HS-5 (cell line): ENCODE results near the gene GRIN1.

Experiments used
- DNase-seq: peaks from one replicate; pipeline ENCODE4 v3.0.0-alpha.2; 2012; ENCODE audit warnings: low read depth

GRIN1 gene

DNA sequence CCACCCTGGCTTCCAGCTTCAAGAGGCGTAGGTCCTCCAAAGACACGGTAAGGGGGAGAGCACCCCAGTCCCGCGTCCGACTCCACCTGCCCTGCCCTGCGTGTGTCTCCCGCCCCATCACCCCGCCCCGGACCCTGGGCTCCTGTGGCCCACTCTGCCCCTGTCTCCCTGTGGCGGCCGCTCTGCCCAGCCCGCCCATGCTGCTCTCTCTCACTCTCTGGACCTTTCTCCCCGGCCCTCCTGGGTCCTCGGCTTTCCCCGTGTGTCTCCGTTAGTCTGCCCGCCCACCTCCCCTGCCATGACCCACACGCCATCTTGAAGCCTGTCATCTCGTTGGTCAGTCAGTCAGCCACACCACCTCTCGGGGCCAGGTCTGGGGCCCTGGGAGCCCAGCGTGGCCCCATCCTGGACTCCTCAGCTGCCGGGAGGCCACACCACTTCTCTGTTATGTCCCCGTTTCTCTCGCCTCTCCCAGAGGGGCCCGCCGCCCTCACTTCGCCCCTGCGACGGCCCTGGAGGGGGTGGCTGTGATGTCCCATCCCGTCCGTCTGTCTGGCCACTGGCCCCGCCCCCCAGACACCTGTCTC is 26.4 kb downstream of the GRIN1 start:
- DNase-seq, result no peak

DNA sequence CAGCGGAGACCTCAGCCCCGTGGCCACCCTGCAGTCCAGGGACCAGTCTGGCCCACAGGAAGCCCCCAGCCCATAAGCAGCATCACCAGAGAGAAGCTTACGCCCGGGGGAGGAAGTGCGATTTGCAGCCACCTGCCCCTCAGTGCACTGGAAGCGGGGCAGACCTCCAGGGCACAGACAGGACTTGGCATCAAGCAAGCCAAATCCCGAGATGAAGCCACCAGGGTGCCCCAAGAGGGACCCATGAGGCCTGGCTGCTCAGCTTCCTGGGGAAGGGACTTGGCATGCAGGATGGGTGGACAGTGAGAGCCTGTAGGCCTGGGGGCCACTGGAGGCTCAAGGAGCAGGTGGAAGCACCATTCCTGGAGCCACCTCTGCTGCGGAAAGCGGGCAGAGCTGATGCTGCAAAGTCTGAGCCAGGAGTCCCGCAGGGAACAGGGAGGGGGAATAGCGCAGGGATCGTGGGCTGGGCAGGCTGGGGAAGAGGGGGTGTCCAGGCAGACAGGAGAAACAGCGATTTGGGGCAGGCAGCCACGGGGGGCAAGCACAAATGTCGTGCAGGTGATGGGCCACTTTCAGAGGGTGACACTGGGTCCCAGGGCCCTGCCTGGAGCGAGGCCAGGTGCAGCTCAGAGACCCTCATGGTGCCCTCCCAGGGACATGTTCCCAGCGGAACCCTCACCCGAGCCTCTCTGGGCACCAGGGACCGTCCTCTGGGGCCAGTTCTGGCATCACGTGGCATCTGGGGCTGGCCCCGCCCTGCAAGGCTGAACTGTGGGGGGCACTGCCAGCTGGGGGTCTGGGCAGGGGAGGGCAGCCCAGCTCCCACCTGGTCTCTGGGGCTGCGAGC is 27.7 kb downstream of the GRIN1 start:
- DNase-seq, result no peak

DNA sequence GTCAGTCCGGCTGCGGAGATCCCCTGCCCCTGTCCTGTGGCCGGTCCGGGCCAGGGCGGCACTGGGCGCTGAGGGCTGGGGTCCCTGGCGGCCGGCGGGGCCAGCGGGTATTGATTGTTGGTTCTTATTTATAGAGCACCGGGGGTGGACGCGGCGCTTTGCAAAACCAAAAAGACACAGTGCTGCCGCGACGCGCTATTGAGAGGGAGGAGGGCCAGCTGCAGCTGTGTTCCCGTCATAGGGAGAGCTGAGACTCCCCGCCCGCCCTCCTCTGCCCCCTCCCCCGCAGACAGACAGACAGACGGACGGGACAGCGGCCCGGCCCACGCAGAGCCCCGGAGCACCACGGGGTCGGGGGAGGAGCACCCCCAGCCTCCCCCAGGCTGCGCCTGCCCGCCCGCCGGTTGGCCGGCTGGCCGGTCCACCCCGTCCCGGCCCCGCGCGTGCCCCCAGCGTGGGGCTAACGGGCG is 28.4 kb downstream of the GRIN1 start:
- no peak for DNase-seq

DNA sequence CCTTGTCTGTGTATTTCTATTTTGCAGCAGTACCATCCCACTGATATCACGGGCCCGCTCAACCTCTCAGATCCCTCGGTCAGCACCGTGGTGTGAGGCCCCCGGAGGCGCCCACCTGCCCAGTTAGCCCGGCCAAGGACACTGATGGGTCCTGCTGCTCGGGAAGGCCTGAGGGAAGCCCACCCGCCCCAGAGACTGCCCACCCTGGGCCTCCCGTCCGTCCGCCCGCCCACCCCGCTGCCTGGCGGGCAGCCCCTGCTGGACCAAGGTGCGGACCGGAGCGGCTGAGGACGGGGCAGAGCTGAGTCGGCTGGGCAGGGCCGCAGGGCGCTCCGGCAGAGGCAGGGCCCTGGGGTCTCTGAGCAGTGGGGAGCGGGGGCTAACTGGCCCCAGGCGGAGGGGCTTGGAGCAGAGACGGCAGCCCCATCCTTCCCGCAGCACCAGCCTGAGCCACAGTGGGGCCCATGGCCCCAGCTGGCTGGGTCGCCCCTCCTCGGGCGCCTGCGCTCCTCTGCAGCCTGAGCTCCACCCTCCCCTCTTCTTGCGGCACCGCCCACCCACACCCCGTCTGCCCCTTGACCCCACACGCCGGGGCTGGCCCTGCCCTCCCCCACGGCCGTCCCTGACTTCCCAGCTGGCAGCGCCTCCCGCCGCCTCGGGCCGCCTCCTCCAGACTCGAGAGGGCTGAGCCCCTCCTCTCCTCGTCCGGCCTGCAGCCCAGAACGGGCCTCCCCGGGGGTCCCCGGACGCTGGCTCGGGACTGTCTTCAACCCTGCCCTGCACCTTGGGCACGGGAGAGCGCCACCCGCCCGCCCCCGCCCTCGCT is 29.0 kb downstream of the GRIN1 start:
- DNase-seq, result no peak

DNA sequence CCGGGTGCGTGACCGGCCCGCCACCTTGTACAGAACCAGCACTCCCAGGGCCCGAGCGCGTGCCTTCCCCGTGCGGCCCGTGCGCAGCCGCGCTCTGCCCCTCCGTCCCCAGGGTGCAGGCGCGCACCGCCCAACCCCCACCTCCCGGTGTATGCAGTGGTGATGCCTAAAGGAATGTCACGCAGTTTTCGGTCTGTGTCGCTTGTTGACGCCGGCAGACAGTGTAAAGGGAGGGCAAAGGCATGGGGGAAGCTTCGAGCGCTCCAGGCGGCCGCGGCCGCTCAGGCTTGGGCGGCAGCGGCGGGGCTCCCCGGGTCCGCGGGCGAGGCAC is 29.6 kb downstream of the GRIN1 start:
- no peak for DNase-seq

DNA sequence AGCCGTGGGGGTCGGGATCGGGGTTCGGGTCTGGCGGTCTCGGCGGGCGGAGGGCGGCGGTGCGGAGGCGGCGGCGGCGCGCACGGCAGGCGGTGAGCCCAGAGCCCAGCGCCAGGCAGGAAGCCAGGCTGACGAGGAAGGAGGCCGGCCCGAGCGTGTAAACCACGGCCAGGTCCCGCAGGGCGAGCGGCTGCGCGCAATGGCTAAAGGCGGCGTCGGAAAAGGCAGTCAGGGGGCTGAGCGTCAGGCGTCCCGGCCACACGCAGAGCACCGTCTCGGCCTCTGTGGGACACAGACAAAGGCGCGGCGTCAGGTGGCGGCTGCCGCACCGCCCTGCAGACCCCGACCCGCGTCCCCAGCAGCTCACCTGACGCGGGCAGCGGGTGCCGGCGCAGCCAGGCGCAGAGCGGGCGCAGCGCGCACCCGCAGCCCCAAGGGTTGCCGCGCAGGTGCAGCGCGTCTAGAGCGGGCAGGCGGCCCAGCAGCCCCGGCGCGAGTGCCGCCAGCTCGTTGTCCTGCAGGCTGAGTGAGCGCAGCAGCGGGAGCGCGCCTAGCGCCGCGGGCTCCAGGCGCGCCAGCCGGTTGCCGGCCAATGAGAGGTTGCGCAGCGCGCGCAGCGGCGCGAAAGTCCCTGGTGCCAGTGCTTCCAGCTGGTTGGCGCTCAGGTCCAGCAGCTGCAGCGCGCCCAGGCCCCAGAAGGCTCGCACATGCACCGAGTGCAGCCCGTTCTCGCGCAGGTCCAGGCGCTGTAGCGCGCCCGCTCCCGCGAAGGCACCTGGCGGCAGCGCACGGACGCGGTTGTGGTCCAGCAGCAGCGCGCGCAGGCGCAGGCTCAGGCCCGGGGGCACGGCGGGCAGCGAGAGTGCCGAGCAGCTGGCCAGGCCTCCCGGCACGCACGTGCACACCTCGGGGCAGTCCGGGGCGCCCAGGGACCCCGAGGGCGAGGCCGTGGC is 30.2 kb downstream of the GRIN1 start:
- DNase-seq, result no peak

DNA sequence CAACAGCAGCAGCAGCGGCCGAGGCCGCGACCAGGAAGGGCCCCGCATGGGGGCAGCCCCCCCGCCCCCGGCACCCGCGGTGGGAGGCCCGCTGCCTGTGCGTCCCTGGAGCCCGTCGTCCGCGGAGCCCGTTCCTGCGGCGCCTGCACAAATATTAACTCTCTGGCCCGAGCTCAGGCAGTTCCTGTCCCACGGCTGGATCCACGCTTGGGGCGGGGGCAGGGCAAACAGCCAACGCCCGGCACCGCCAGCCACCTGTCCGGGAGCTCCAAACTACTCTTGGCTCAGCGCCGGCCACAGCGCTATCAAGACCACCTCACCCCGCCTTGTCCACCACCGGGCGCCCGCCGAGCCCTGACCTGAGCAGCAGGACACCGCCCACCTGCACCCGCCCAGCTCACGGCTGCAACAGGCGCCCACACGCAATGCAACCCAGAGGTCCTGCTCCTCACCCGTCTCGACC is 31.0 kb downstream of the GRIN1 start, which contains the start of gene LRRC26:
Gene LRRC26, minus strand, starts transcription at position 156 of the 463 bp plus-strand sequence. Its CDS starts 108 bp downstream, at position 48.
- no peak for DNase-seq

DNA sequence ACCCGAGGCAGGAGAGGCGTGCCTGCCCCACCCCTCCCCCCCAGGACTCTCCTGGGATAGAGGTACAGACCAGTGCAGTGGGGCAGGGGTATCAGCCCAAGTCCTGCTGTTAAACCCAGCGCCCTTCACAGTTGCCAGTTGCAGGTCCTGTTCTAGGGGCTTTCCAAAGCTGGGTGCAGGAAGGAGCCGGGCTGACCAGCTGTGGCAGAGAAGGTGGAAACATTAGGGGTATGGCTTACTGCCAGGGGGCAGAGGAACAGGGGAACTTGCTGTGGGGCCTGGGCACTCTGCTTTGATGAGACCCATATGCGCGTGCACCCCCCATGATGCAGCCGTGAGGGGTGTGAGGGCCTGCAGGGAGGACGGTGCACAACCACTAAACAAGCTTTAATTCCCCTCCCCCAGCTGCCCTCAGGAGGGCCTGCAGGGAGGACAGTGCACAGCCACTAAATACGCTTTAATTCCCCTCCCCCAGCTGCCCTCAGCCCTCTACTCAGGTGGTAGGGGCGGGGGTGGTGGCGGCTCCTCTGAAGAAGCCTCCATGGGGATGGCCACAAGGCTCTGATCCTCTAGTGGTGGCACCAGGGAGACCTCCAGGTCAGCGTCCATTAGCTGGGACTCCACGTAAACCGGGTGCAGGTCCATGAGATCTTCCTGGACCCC is 31.7 kb downstream of the GRIN1 start:
- DNase-seq, result no peak

DNA sequence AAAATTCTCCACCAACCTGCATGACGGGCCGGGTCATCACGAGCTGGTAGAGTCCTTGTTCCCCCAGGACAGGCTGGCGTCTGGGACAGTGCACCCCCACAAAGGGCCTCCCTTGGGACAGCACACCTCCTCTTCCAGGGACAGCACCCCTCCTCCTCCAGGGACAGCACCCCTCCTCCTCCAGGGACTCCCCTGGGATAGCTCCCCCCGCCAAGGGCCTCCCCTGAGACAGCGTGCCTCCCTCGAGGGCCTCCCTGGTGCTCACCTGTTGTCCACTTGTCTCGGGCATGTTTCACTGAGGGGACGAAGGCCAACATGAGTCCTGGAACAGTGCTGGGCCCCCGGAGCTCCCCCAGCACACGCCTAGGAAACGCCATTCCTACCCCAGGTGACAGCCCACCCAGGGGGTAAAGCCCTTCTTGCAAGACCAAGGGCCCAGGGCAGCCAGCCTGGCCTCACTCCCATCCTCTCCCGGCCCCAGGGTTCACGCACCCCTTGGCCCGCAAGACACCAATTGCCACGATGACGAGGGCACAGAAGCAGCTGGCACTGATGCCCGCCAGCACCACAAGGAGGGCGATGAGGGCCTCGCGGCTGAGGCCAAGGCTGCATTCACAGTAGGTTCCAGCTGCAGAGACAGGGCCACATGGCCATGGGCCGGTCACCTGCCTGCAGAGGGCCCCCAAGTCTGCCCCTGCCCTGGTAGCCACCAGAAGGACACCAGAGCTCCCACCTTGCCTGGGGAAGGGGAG is 32.4 kb downstream of the GRIN1 start:
- no peak for DNase-seq

DNA sequence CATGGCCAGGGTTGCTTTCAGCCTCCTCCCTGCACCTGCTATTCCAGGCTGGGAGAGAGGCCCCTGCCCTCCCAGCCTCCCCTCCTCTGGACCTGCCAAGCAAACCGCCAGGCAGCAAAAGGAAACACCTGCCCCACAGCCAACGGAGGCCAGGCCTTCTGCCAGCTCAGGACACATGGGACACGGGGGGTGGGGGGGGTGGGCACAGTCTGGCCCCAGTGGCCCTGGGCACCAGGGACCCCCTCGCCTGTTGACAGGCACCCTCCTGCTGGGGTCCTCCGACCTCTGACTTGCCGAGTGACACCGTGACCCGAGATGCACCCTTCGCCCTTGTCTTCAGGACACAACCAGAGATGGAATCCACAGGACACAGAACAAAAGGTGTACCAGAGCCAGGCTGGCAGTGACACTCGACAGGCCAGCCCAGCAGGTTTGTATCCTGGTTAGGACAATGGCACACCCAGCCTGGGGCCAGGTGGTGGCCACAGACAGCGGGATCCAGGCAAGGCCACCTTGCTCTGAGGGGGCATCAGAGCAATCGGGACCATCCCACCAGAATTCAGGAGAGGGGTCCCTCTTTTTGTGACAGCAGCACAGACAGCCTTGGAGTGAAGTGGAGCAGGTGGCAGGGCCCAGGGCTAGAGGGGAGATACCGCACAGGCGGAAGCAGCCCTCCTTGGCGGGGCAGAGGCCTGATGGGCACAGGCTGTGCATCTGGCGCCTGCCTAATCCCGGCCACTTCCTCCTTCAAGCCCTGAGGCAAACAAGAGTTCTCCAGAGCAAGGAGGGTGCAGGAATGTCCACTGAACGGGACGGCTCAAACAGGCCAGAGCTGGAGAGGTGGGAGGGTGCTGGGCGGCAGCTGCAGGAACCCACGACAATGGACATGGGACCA is 34.2 kb downstream of the GRIN1 start:
- no peak for DNase-seq

DNA sequence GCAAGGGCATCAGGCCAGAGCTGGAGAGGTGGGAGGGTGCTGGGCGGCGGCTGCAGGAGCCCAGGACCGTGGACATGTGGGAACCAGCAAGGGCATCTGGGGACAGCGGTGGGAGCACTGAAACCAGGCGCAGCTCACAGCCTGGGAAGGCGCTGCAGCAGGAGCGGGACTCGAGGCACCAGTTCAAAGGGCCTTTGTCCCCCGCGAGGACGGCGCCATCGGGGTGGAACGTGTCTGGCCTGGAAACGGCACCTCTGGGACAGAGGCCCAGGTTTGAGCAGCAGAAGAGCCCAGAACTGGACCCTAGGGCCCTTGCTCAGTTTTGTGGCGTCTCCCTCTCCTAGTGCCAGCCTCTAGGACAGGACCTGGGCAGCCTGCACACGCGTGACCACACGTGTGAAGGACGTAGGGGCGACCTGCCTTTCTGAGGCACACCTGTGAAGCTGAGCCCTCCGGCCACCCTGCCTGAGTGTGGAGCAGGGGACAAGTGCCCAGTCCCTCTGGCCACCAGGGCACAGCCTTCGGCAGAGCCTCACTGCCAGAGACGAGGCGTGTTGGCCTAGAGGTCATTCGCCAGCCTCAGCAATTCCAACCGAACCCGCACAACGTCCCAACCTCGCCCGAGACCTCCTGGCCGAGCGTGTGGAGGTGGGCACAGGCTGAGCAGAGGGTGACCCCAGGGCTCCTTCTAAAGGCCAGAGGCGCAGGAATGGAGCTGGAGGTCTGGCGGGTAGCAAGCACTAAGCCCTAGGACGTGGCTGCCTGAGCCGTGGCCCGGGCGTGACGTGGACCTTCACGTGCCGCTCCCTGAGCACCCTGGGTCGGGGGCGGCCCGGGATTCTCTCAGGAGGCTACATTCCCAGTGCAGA is 35.1 kb downstream of the GRIN1 start:
- no peak for DNase-seq

DNA sequence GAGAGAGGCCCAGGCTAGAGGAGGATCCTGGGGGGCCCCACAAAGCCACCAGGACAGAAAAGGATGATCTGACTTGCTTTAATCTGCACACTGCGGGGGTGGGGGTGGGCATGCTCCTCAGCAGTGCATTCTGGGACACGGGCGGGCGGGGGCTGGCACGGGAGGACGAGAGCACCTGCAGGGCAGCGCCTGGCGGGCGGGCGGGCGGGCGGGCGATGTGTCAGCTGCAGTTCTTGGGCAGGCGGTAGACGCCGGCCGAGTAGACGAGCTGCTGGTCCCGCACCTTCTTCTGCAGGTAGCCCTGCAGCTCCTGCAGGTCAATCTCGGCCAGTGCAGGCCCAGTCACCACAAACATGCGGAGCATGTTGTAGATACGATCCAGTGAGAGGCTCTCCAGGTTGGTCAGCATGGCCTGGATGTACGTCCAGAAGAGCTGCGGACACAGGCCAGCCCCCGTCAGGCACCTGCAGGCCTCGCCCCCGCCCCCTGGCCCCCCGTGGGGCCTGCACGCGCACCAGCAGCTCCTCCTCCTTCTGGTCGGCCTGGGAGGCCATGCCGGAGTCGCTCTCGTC is 35.9 kb downstream of the GRIN1 start:
- DNase-seq, result no peak

DNA sequence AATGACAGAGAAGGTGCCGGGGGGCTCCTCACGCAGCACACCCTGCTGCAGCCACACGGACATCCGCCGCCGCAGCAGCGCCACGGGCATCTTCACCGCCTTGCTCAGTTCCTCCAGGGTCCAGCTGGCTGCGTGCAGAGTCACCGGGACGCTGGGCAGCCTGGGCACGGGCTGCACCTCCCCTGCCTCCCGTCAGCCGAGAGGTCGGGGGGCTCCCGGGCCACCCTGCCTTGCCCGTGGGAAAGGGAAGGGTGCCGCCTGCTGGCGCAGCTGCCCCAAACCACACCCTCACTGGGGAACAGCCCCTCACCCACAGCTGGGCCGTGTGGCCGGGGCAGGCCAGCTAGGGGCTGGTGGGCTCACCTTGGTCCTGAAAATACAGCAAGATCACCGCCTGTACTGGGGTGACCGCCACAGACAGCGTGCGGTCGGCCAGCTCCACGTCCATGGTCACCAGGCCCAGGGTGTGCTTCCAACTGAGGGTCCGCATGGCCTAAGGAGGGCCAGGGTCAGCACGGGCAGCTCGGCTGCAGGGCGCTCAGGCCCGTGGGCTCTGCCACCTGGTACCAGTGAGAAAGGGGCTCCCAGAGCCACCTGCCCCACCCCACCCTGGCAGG is 36.5 kb downstream of the GRIN1 start:
- no peak for DNase-seq

DNA sequence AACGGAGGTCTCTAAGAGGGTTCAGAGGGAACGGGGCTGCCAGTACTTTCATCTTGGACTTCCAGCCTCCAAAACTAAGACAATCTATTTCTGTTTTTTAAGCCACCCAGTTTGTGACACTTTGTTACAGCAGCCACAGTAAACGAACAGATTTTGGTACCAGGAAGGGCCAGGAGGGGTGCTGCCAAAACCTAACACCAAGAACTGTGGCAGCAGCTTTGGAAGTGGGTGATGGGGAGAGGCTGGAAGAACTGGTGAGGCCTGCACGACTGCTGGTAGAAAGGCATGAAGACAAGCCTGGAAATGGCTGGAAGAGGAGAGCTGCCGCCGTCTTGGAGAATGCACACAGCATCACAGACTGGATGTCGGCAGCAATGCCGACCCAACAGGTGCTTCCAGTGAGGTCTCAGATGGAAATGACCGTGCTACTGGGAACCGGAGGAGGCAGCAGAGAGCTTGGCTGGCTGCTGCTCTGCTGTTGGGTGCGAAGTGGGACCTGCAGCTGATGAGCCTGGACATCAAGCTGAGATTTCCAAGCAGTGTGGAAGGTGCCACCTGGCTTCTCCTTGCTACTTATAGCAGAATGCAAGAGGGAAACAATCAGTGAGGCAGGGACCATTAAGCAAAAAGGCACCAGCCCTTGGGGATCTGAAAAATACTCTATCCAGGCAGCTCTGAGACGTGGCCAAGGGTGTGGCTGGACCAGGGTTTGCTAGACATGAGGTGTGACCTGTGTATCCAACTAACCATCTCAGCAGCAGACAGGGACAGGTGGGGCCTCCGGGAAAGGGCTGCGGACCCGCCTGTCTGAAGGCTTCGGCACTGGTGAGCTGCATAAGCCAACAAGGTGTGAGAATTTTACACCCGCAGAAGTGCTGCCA is 37.6 kb downstream of the GRIN1 start:
- no peak for DNase-seq

DNA sequence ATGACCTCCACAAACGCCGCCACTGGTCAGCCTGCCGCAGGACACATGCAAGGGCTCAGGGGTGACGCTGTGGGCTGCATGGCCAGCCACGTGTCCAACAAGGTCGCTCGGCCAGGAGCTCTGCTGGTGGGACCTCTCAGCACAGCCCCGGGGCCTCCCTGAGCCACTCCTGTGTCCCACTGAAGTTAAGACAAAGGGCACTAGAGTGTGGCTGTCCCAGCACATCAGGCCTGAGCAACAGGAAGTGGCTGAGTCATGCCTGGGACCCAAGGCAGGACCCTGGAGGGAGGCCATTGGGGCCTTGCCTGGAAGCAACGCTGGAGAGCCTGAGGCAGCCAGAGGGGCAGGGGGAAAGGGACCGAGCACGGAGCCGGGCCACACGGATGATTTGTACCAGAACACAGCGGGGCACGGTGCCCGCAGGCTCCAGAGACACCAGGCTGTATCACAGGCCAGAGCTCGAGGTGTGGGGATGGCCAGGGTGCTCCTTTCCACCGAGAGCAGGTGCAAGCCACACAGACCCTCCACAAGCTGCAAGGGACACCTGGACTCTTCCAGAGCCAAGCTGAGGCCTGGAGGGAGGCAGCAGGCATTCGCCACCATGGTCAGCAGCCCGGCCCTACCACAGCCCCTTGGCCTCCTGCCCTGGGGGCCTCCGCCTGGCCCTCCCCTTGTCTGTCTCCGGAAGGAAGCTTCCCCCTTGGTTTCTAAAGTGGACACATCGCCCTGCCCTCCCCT is 39.4 kb downstream of the GRIN1 start:
- DNase-seq, result no peak
